ENCODE data around the gene ZBTB7C.

Gene ZBTB7C

GRCh38 chr18:48010264-48010663 lies 398.9 kb downstream of the ZBTB7C start:
- DNase-seq = no peak

DNA sequence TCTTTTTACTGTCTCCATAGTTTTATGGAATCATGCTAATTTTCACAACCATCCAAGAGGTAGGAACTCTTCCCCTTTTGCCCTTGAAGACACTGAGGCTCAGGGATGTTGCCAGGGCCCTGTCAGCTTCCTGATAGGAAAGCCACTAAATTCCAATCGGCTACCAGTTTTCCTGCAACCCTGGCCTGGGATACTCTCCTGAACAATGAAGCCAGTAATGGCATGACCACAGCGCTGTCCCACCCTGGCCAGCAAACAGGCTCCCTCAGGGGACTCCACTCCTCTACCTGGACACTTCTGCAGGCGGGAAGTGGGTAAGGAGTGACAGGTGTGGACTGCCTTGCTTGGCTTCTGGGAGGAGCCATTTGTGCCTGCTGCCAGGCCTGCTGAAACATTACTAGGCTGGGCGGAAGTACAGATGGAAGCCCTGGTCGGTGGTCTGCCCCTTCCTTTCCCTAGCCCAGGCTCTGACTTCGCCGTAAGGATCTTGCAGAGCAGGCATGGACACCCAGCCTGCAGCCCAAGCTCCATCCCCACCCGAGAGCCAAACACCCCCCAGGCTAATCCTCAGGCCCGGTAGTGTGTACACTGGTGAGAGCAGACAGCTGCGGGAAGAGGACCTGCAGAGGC lies 400.0 kb downstream of the ZBTB7C start:
- no peak for DNase-seq

DNA sequence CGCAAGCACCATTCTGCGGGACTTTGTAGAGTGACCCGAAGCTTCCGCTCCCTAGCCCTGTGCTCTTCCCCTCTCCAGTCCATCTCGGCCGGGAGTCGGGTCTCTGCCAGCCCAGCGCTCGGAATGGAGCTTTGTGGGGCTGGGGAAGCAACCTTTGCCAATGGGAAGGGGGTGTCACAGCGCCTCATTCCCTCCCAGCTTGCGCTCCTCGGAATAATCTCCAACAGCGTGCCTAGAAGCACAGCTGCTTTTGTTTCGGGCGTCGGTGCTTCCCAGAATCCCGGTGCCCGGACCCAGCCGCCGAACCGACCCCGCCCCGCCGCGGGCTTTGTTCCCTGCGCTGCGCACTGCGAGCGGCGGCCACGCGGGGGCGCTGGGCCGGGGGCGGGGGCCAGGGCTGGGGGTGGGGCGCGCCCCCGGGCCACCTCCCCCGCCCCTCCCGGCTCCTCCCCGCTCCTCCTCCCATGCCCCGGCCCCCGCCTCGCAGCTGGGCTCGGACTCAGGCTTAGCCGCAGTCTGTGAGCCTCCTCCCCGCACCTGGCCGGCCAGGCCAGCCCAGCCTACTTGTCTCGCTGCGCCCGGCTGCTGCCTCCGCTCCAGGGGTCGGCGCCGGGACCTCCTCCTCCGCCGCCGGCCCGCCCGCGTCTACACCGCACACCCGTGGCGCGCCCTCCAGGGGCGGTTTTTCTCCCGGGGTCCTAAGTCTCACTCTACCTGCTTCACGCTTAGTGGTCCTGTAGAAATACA lies 401.1 kb downstream of the ZBTB7C start:
- DNase-seq = peak; percentile 6 to 46 (median 17)

DNA sequence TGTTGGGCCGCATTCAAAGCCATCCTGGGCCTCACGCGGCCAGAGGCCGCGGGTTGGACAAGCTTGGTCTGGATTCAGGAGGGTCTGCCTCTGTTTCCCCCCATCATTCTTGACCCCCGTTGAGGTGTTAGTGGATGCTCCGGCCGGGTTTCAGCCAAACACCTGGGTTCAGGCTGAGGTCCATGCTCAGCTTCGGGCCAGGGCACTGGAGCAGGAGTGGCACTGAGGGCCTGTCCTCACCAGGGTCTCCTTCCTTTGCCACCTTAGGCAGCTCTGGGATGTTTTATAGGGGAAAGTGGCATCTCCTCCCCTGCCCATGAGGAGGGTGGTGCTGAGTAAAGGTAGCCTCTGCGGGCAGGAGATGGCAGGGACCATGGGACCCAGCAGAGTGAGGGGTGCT lies 401.8 kb downstream of the ZBTB7C start:
- DNase-seq = no peak

GRCh38 chr18:48006415-48007175 lies 402.6 kb downstream of the ZBTB7C start:
- no peak for DNase-seq

DNA sequence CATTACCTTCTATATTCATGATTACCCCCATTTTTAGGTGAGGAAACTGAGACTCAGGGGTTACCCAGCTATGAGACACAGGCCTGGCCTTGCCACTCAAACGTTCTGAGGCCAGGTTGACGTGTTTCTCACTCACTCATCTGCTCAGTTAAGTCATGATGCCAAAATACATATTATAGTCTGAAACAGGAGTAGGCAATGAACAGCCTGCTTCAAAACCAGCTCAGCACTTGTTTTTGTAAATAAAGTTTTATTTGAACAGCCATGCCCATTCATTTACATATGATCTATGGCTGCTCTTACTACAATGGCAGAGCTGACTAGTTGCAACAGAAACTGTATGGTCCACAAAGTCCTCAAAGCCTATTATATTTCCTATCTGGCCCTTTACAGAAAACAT lies 404.6 kb downstream of the ZBTB7C start:
- no peak for DNase-seq

DNA sequence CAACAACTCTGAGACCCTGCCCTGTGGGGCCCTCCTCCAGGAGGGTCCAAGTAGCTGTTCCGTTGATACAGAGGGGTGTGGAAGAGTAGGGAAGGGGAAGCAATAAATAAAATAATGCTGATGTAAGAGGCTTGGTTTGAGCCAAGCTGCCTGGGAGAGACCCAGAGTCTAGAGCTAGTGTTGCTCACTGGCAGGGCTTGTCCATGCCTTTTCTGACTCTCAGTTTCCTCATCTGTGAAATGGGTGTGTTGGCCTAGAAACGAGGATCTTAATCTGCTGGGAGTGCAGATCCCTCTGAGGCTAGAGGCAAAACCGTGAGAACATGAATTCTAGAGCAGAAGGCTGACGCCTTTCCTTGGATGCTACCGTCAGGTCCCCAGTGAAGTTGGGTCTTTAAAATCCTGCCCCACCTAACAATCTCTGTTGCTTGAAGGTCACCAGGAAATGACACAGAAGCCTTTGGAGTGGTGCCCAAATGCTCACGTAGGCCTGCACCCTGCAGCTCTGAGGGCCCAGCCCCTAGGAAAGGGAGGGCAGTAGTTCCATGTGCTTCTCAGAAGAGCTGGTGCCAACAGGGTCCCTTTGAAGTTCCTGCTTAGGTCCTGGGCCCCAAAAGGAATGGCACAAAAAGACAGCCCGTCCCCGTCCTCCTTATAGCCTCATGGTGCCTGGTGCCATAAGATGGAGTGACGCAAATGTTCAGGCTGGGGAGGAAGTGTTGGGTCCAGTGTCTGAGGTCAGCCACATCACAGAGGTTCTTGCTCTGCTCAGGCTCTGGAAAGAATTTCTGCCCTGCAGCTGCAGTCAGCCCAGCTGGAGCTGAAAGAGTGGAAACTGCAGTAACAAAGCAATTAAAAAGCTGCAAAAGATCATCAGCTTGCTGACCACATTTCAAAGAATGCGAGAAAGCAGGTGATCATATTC lies 405.5 kb downstream of the ZBTB7C start:
- DNase-seq = no peak

DNA sequence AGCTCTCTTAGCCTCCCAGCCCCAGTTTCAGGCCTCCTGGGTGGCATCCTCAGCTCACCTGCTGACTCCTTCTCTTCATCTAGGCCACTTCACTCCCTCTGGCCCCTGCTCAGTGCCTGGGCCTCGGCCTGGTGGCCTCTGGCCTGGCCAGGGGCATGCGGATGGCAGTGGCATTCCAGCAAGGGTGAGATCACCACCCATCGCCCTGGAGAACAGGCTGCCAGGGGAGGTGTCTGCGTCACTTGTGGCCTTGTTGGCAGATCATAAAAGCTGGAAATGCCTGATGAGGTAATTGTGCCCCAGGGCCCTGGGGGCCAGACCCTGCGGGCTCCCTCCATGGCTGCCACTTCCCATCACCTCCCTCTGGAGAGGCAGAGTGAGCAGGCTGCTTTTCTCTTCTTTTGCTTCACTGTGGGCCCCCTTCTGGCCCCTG lies 406.2 kb downstream of the ZBTB7C start:
- no peak for DNase-seq

DNA sequence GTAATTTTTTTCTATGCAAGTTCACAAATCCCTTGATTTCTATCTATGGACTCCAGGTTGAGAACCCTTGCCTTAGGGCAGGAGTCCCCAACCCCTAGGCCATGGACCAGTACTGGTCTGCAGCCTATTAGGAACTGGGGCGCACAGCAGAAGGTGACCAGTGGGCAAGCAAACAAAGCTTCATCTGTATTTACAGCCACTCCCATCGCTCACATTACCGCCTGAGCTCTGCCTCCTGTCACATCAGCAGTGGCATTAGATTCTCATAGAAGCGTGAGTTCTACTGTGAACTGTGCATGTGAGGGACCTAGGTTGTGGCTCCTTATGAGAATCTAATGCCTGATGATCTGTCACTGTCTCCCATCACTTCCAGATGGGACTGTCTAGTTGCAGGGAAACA lies 408.5 kb downstream of the ZBTB7C start:
- no peak for DNase-seq

DNA sequence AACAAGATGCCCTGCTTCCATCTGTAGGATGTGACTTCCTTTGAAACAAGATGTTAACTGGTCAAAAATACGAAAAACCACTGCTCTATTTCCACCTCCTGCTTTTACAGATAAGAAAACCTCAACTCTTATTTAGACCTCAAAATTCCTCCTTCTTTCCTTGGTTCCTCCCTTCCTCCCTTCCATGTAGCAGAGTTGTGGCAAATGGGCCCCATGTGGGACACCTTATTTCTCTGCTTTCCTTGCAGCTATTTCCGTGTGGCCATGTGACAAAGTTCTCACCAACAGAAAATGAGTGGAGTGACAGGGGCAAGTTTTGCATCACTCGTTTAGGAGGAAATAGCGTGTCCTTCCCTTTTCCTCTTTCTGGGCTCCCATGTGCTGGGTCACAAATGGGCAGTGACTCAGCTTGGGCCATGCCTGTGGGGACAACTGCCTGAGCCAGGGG lies 409.4 kb downstream of the ZBTB7C start:
- DNase-seq = no peak

- DNase-seq = no peak
Observed at GRCh38 chr18:47997338-47997780, 411.8 kb downstream of the ZBTB7C start.

DNA sequence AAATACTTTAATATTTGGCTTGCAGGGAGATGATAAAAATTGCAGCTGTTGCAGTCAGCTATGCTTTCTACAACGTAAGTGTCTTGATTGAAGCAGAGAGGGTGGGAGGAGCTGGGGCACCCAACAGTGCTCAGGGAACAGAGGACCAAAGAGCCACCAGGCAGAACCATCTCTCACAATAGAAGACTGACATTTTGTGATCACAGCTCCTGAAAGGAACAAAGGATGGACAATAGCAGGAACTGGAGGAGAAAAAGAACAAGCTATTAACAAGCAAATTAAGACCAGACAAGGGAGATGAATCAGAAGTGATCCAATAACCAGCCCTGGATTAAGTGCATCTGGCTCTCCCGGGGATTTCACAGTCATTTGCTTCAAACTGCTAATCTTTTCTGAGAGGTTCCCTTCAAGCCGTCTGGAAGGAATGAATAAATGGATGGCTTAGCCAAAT lies 413.1 kb downstream of the ZBTB7C start:
- no peak for DNase-seq

DNA sequence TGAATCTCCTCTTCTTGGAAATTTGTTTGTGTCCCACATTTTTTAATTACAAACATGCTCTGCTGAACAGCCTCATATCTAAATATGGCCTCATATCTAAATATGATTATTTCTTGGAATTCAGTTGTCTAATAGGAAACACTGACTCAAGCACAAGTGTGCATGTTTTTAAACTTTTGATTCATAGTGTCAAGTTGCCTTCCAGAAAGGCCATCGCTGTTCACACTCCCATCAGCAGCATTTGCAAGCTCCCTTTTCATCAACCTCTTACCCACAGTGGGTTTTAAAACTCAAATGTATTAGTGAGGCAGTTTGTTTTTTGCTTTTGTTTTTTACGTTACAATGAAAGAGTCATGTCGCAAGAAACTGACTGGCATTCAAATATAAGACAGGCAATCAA lies 413.5 kb downstream of the ZBTB7C start:
- DNase-seq = no peak

GRCh38 chr18:47993409-47993808 lies 415.8 kb downstream of the ZBTB7C start:
- no peak for DNase-seq

GRCh38 chr18:47992976-47993375 lies 416.2 kb downstream of the ZBTB7C start:
- no peak for DNase-seq

- DNase-seq = no peak
Observed at GRCh38 chr18:47992266-47992665, 416.9 kb downstream of the ZBTB7C start.

DNA sequence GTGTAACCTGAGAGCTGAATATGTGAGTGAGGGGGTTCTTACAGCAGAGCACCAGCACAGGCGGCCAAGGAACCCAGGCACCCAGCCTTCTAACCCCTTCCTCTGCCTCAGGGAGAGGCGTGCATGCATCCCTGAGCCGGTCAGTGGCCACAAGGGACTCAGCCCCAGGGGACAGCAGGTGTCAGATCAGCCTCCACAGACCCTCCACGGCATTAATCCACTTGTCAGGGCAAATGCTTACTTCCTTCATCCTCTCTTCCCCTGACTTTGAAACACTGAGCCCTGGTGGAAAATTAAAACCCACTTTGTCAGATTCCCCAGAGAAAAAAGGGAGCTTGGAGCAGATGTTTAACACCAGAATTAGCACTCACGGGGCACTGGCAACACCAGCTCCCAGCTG lies 418.2 kb downstream of the ZBTB7C start:
- DNase-seq = no peak

DNA sequence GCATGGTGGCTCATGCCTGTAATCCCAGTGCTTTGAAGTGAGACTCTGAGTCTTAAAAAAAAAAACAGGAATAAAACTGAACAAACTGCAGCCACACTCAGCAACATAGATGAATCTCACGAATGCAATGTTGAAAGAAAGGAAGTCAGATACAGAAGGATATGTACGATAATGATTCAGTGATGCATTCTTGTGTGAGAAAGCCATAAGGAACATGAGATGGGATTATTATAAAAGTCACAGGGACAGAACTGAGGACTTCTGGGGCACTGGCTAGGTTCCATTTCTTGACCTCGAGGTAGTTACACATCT lies 421.8 kb downstream of the ZBTB7C start:
- no peak for DNase-seq

DNA sequence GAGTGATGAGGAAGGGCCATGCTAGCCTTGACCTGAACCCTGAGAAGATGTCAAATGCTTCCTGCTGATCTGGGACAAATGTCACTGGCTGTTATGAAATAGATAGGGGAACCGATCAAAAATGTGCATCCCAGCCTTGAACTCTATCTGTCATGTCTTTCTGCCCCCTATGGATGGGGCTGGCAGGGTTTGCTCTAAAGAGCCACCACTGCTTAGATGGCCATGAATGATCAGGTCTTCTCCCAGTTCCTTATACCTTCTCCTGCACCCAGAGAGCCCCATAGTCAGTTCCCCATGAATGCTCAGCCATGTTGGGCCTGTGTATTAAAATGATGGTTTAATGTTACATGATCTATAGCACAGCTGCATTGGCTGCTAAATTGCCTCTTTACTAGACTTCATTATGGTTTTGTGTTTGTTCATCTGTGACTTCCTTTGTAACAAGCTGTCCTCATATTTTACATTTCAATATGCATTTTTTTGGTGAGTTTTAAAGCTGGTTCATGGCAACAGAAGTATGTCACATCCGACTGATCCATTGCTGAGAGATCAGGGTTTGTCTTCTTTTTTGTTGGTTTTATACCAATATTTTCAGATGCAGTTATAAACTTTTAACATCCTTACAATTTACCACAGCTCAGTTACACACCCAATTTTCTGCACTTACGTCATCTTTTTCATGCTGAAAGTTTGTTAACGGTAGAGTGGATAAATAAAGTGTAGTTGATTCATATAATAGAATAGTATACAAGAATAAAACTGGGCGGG lies 422.4 kb downstream of the ZBTB7C start:
- DNase-seq = no peak

DNA sequence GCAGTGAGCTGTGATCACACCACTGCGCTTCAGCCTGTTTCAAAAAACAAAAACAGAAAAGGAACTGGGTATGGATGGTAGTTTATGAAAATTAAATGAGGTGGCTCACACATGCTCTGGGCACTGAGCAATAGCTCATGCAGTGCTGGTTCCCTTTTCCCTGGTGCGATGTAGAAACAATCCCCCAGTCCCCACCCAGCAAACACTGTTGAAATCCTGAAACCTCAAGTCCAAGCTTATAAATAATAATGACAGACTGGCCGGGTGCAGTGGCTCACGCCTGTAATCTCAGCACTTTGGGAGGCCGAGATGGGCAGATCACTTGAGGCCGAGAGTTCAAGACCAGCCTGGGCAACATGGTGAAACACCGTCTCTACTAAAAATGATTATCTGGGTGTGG lies 423.3 kb downstream of the ZBTB7C start:
- DNase-seq = no peak

DNA sequence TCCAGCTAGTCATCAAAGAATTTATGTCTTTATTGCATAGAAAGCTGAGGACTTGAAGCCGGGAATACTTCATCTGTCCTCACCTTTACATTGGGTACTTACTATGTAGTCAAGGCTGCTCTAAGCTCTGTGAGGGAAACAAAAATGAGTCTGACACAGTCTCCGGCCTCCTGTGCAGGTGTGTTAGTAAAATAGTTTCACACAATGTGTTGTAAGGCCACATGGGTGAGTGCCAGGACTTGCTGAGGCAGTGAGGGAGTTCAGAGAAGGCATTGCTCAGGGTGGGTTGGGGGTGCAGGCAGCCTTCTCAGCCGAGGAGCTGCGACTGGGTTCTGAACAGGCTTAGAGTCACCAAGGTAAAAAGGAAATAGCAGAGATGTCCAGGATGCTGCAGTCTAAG lies 424.2 kb downstream of the ZBTB7C start:
- DNase-seq = no peak

DNA sequence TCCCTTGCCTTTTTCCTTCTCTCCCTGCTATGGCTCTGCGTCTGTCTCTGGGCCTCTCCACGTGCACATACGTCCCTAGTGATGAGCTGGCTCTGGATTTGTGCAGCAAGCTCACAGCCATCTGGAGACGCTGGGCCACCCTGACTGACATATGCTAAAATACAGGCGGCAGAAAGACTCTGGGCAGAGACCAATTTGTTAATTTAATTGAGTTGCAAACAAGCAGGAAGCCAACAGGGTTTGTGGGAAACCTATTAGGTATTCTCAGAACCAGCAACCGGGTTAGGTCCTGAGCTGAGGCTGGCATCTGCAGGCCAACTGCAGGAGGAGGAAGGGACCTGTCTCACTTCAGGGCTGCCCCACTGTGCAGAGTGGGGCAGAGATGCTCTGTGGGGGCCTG lies 425.2 kb downstream of the ZBTB7C start:
- no peak for DNase-seq
